Measurements from ENCODE around the gene CDRT15L2.
"Not testable (repeated sequence)": the region's sequence is repeated elsewhere in the genome, so short reads cannot be mapped to it uniquely, and the experiment has no call there.

CDRT15L2 gene

DNA sequence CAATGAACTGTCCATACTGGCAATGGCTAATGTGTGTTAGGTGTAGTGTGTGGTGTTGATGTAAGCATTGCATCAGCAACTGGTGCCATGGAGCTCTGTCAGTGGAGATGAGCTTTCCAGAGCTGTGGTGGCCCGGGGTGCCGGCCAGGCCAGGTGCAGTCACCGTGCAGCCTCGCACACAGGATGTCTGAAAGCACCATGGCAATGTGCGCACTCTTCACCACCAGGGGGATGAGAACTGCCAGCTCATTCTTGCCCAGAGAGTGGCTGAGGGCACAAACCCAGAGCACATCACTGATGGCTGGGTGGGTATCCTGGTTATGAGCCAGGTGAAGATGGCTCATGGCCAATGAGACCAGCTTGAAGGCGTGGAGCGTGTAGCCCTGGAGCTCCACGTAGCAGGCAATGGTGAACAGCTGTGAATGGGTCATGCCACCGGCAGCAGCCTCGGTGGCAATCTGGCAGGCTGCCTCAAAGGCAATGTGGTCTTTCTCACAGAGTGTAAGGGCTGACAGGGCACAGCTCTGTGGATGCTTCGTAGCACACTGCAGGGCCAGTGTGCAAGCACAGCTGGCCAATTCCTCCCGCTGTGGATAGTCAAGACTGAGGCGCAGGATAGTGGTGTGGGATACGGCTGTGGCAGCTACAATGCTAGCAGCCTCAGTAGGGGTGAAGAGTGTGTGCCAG is 4.5 kb downstream of the CDRT15L2 start:
- H3K4me2 ChIP-seq (ENCODE audit: low read length); H3K4me3 ChIP-seq (ENCODE audit: low read length); H3K9ac ChIP-seq (ENCODE audit: low read depth, low read length); H3K27me3 ChIP-seq (ENCODE audit: control insufficient read depth, insufficient read depth, low read length); H3K36me3 ChIP-seq (ENCODE audit: insufficient read depth, low read length); H3K4me1 ChIP-seq (ENCODE audit: control insufficient read depth, insufficient read depth, low read length); H3K9me3 ChIP-seq (replicated peaks; ENCODE audit: low read length): not testable (repeated sequence)

GRCh38 chr17:20588744-20589453 is 9.4 kb downstream of the CDRT15L2 start:
- not testable (repeated sequence) for H3K4me1 ChIP-seq (ENCODE audit: control insufficient read depth, insufficient read depth, low read length); H3K4me3 ChIP-seq (ENCODE audit: low read length); H3K27me3 ChIP-seq (ENCODE audit: control insufficient read depth, insufficient read depth, low read length); H3K9ac ChIP-seq (ENCODE audit: low read depth, low read length); H3K36me3 ChIP-seq (ENCODE audit: insufficient read depth, low read length); H3K4me2 ChIP-seq (ENCODE audit: low read length); H3K9me3 ChIP-seq (replicated peaks; ENCODE audit: low read length)

- H3K4me1 ChIP-seq (ENCODE audit: control insufficient read depth, insufficient read depth, low read length); H3K9me3 ChIP-seq (replicated peaks; ENCODE audit: low read length); H3K27me3 ChIP-seq (ENCODE audit: control insufficient read depth, insufficient read depth, low read length); H3K36me3 ChIP-seq (ENCODE audit: insufficient read depth, low read length); H3K4me3 ChIP-seq (ENCODE audit: low read length); H3K9ac ChIP-seq (ENCODE audit: low read depth, low read length); H3K4me2 ChIP-seq (ENCODE audit: low read length): not testable (repeated sequence)
Measured at GRCh38 chr17:20589454-20589810, 9.9 kb downstream of the CDRT15L2 start.

DNA sequence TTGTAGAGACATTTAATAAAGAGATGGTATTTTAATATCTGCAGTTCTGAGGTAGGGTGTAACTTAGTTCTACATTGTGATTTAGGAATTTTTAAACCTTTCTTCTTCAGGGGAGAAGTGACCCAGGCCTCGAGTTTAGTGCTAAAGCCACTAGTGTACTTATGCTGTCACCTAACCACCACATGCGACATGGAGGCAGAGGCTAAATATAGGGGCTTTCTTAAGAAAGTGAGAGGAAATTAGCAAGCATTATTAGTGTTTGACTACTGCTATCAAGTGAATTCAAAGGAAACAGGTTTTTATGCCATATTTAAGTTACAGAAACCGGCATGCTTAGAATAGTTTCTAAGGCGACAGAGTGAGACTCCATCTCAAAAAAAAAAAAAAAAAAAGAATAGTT is 11.5 kb downstream of the CDRT15L2 start:
- H3K36me3 ChIP-seq (ENCODE audit: insufficient read depth, low read length); H3K27me3 ChIP-seq (ENCODE audit: control insufficient read depth, insufficient read depth, low read length); H3K4me2 ChIP-seq (ENCODE audit: low read length); H3K4me1 ChIP-seq (ENCODE audit: control insufficient read depth, insufficient read depth, low read length); H3K9ac ChIP-seq (ENCODE audit: low read depth, low read length); H3K9me3 ChIP-seq (replicated peaks; ENCODE audit: low read length); H3K4me3 ChIP-seq (ENCODE audit: low read length): not testable (repeated sequence)

- H3K4me1 ChIP-seq (ENCODE audit: control insufficient read depth, insufficient read depth, low read length); H3K4me2 ChIP-seq (ENCODE audit: low read length); H3K9me3 ChIP-seq (replicated peaks; ENCODE audit: low read length); H3K9ac ChIP-seq (ENCODE audit: low read depth, low read length); H3K27me3 ChIP-seq (ENCODE audit: control insufficient read depth, insufficient read depth, low read length); H3K36me3 ChIP-seq (ENCODE audit: insufficient read depth, low read length); H3K4me3 ChIP-seq (ENCODE audit: low read length): not testable (repeated sequence)
Measured at GRCh38 chr17:20605568-20605967, 26.0 kb downstream of the CDRT15L2 start.

GRCh38 chr17:20609490-20609889 is 30.0 kb downstream of the CDRT15L2 start:
- not testable (repeated sequence) for H3K9me3 ChIP-seq (replicated peaks; ENCODE audit: low read length); H3K4me1 ChIP-seq (ENCODE audit: control insufficient read depth, insufficient read depth, low read length); H3K4me2 ChIP-seq (ENCODE audit: low read length); H3K9ac ChIP-seq (ENCODE audit: low read depth, low read length); H3K4me3 ChIP-seq (ENCODE audit: low read length); H3K27me3 ChIP-seq (ENCODE audit: control insufficient read depth, insufficient read depth, low read length); H3K36me3 ChIP-seq (ENCODE audit: insufficient read depth, low read length)

DNA sequence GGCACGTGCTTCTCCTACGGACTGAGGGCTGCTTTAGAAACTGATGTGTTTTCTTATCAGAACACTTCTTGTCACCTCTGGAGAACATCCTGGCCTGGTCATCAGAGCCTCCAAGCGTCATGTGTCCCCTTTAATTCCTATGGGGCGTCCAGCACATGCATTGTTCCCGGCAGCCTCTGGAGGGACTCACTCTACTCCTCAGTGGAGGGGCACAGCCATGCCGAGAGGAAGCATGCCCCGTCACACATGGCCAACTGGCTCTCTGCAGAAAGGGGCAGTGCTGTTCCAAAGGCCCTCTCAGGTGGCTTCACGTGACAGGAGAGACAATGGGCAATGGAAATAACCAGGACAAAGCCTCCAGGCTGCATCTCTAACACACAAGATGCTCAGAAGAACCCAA is 31.8 kb downstream of the CDRT15L2 start:
- no peak overlapping the region for H3K9ac ChIP-seq (ENCODE audit: low read depth, low read length)
- no peak overlapping the region for H3K4me2 ChIP-seq (ENCODE audit: low read length)
- no peaks in the 10 kb centered on the region for H3K4me1 ChIP-seq (ENCODE audit: control insufficient read depth, insufficient read depth, low read length)
- H3K27me3 ChIP-seq (ENCODE audit: control insufficient read depth, insufficient read depth, low read length) = no peaks in the 10 kb centered on the region
- no peak overlapping the region for H3K4me3 ChIP-seq (ENCODE audit: low read length)
- H3K9me3 ChIP-seq (replicated peaks; ENCODE audit: low read length) = no peaks in the 10 kb centered on the region
- no peaks in the 10 kb centered on the region for H3K36me3 ChIP-seq (ENCODE audit: insufficient read depth, low read length)

- no peak overlapping the region for H3K4me3 ChIP-seq (ENCODE audit: low read length)
Measured at GRCh38 chr17:20612635-20613034, 33.1 kb downstream of the CDRT15L2 start.

DNA sequence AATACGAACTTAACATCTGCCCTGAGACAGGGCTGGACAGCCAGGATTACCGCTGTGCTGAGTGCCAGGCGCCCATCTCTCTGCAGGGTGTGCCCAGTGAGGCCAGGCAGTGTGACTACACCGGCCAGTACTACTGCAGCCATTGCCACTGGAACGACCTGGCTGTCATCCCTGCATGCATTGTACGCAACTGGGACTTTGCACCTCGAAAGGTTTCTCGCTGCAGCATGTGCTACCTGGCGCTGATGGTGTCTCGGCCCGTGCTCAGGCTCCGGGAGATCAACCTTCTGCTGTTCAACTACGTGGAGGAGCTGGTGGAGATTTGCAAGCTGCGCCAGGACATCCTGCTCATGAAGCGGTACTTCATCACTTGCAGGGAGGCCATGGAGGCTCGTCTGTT is 33.7 kb downstream of the CDRT15L2 start:
- Histone ChIP-seq H3K36me3 (ENCODE audit: insufficient read depth, low read length) (no peaks in the 10 kb centered on the region), H3K27me3 (ENCODE audit: control insufficient read depth, insufficient read depth, low read length) (no peaks in the 10 kb centered on the region), H3K9ac (ENCODE audit: low read depth, low read length) (no peak overlapping the region), H3K4me2 (ENCODE audit: low read length) (no peak overlapping the region), H3K9me3 (replicated peaks; ENCODE audit: low read length) (no peaks in the 10 kb centered on the region), H3K4me3 (ENCODE audit: low read length) (no peak overlapping the region), H3K4me1 (ENCODE audit: control insufficient read depth, insufficient read depth, low read length) (no peaks in the 10 kb centered on the region)

More at GRCh38 chr17:20612635-20613034, 33.1 kb downstream of the CDRT15L2 start:
- Histone ChIP-seq H3K4me1 (ENCODE audit: control insufficient read depth, insufficient read depth, low read length) (no peaks in the 10 kb centered on the region), H3K4me2 (ENCODE audit: low read length) (no peak overlapping the region), H3K27me3 (ENCODE audit: control insufficient read depth, insufficient read depth, low read length) (no peaks in the 10 kb centered on the region), H3K36me3 (ENCODE audit: insufficient read depth, low read length) (no peaks in the 10 kb centered on the region), H3K9ac (ENCODE audit: low read depth, low read length) (no peak overlapping the region), H3K9me3 (replicated peaks; ENCODE audit: low read length) (no peaks in the 10 kb centered on the region)

- no peak overlapping the region for H3K9ac ChIP-seq (ENCODE audit: low read depth, low read length)
- H3K4me3 ChIP-seq (ENCODE audit: low read length) = no peak overlapping the region
- no peaks in the 10 kb centered on the region for H3K36me3 ChIP-seq (ENCODE audit: insufficient read depth, low read length)
- H3K4me1 ChIP-seq (ENCODE audit: control insufficient read depth, insufficient read depth, low read length) = no peaks in the 10 kb centered on the region
- H3K4me2 ChIP-seq (ENCODE audit: low read length) = no peak overlapping the region
- H3K27me3 ChIP-seq (ENCODE audit: control insufficient read depth, insufficient read depth, low read length) = no peaks in the 10 kb centered on the region
- H3K9me3 ChIP-seq (replicated peaks; ENCODE audit: low read length) = no peaks in the 10 kb centered on the region
Measured at GRCh38 chr17:20613905-20614304, 34.4 kb downstream of the CDRT15L2 start.

DNA sequence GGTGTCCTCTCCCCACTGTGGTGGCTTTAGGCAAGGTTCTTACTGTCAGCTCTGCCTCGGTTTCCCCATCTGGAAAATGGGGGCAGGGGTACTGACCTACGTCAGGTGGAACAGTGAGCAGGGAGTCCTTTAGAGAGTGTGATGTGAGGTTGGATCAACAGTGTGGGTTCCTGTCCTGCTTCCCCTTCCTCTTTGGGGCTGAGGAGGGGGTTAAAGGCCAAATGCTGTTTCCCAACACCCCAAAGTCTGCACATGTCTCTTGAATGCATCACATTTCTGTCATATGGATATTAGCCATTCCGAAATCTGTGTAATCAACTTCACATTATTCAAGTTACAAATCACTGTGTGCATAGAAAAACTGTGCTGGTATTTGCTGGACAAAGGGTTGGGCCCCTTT is 35.9 kb downstream of the CDRT15L2 start:
- not testable (repeated sequence) for H3K27me3 ChIP-seq (ENCODE audit: control insufficient read depth, insufficient read depth, low read length); H3K4me3 ChIP-seq (ENCODE audit: low read length); H3K9me3 ChIP-seq (replicated peaks; ENCODE audit: low read length); H3K36me3 ChIP-seq (ENCODE audit: insufficient read depth, low read length); H3K9ac ChIP-seq (ENCODE audit: low read depth, low read length); H3K4me2 ChIP-seq (ENCODE audit: low read length); H3K4me1 ChIP-seq (ENCODE audit: control insufficient read depth, insufficient read depth, low read length)

Data from skeletal muscle satellite cell (primary cell).